CD4-positive, alpha-beta T cell treated with Interleukin-15 for 1 hour (primary cell): ENCODE data around the gene NKAIN2.

Source experiments
- DNase-seq: peaks from one replicate; pipeline ENCODE4 v3.0.0-alpha.2; 2020

The NKAIN2 gene

DNA sequence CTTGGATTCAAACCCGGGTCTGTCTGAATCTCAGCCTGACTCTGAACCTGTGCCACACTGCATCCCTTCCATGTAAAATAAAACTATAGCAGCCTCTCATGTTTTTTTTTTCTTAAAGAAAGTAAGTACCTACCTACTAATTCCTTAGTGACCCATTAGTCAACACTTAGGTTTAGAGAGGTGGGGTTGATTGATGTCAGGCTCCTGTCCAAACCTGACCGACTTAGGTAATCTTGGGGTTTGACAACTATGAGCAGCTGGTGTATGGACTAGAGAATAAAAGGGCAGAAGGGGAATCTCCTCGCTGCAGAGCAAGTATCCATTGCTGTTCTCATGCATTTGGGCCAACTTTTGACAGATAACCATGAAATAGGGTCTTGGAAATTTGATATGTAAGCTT is 6.5 kb downstream of the NKAIN2 start:
- no peak for DNase-seq

DNA sequence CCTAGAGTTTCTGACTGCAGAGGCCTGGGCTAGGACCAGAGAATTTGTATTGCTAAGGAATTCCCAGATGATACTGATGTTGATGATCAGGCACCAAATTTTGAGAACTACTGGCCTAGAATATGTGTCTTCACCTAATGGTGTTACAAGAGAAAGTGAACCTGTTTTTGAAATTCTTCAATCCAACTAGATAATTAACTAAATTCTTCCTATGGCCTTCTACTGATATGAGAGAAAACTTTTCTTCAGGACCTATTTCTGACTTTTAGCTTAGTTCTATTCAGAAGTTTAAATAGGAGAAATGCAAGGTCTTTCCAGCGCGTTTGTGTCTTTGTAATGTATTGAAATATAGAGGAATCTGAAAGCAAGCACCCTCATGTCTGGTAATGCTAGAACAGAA is 7.3 kb downstream of the NKAIN2 start:
- no peak for DNase-seq

DNA sequence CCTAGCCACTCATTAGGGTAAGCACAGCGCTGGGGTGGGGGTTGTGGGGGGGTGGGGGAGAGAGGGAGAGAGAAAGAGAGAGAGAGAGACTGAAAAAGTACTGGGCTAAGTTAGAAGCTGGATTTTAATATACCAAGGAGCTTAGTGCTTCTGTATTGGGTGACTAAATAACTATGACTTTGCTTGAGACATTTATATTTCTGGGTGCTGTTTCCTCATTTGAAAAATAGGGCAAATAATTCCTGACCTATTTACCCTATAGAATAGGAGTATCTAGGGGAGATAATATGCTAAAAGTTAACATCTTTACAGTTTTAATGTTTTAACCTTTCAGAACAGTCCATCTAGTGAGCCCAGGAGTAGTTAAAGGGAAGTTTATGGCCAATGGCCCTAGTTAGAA is 7.7 kb downstream of the NKAIN2 start:
- no peak for DNase-seq

DNA sequence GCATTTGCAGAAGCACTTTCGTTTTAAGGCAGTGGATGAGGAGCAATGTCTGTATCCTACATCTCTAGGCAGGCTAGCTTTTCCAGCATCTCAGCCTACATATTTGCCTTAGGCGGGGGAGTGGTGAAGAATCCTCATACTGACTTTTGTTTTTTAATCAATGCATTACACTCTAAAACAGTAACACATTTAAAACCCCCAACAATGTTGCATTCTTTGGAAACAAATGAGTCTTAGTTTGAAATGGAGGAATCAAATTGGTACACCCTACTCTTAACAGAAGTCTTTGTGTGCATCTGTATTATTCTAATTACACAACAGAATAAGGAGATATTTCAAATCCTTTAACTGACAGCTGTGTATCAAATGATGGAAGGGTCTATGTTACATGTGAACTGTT is 9.0 kb downstream of the NKAIN2 start:
- DNase-seq = no peak

DNA sequence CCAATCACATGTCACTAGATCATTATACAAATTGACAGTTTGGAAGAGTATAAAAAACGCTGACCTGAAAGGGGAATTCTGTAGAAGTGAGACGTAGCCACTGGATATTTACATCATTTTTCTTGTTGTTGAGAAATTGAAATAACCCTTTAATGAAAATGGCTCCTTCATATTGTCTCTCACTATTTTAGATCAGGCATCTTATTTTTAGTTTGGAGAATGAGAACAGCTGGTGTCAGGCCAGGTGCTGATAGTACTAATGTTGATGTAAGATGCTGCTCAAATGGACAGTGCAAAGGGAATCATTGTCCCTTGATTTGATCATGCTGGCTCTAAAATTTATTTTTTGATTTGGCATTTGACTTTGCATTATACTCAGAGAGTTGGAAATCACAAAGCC is 17.4 kb downstream of the NKAIN2 start:
- DNase-seq = no peak

DNA sequence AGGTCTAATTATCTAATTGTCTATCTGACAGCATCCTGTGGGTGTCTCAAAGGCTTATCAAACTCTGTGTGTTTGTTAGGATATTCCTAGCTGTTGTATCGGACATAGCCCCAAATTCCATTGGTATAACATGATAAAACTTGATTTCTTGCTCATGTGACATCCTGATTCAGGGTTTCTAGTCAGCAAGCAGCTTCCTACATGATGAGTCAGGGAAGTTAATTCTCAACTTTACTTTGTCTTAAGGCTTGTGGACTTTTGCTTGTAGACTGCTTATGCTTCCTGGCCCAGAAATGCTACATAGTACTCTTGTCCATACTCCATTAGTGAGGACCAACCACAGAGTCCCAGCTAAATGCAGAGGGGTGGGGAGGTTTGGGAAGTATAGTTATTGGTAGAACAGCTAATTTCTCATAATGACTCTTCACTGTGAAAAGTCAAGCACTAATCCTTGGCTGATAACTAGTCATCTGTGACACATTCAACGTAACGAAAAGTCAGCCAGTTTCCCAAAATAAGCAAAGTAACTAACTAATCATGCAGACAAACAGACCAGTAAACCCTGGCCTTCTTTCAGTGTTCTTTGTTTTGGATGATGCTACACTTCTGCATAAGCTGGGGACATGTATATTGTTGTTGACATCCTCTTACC is 25.8 kb downstream of the NKAIN2 start:
- no peak for DNase-seq

DNA sequence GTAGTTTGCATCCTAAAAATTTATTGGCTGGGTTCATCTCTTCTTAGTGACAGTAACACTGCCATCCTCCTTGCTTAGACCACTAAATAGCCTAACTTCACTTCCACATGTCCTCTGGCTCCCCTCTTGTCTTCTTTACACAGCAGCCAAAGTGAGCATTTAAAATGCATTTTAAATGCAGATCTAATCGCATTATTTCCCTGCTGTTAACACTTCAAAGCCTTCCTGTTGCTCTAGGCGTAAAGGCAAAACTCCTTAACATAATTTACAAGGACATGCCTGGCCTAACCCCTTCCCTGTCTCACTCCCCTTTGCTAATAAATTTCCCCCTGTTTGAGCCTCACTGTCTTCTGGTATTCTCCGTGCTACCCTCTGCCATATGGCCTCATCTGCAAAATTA is 26.5 kb downstream of the NKAIN2 start:
- DNase-seq = no peak

DNA sequence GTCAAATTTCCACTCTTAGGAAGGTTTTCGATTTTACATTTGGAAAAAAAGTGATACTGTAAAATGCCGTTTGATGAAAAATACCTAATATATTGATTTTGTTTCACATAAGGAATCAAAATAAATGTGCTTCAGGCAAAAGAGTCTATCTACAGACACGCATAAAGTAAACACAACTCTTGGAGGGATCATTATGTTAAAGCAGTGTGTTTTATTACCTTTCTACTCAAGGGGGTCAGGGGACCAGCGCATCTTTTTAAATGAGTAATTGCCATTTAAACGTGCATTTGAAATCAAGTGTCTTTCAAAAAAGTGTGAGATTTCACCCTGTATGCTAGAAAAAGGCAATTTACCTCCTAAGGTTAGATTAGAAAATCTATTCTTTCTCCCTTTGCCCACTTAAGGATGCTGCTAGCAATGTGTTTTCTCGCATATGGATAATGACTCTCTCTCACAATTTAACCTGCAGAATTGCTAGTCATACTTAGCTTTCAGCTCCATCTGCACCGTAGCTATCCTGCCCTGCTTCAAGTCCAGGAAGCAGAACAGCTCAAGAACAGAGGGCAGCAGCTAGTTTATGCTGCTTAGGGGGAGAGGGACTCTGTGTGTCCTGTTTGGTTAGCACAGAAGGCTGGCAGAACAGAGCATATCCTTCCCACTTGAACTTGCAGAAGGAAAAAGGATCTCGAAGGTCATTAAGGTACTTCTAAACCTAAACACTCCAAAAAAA is 35.0 kb downstream of the NKAIN2 start:
- no peak for DNase-seq

DNA sequence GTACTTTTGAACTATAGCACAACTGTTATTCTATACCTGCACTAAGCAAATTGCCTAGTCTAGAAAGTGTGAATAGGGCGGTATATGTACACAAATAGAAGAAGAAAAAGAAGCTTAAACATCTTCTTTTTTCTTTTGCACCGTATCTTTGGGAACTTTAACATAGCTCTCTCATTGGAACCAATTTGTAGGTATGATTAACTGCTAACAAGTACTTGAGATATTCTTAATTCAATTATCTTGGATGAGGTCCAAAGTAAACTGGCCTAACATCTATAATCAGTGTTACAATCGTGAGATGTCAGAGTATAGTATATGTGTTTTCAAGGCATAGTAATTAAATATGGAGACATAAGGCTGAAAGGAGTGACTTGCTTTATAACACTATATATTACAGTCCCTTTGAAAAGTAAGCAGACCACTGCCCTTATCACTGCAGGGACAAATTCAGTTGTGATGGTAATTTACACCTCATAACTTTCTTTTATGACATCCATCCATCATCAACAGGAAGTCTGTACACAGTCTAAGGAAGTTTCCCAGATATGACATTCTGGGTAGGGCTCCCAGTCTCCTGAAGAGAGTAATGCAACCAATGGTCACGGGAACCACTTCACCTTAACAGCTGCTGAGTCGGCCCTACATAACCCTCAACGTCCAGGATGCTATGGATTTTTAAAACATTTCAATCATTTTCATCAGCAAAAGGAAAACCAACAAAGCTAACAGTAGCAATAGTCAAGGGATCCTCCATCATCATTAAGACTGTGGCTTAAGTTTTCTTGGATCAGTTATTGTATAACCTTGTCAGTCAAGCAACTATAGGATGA is 37.6 kb downstream of the NKAIN2 start:
- no peak for DNase-seq

DNA sequence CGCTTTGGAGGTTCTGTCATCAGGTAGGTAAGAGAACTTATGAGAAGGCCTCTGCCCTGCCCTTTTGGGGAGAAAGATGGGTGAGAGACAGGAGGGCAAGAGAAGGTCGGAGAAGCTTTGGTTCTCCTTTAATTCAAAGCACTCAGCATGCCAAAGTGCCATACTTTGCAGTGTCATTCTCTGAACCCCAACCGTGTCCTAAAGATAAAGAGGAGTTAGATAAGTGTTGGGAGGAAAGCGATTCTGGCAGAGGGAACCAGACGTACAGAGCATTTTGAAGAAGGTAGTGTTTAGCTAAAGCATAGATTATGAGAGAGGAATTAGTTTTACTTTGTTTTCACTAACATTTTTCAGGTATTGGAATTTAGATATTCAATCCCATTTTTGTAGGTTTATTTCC is 40.3 kb downstream of the NKAIN2 start:
- no peak for DNase-seq

DNA sequence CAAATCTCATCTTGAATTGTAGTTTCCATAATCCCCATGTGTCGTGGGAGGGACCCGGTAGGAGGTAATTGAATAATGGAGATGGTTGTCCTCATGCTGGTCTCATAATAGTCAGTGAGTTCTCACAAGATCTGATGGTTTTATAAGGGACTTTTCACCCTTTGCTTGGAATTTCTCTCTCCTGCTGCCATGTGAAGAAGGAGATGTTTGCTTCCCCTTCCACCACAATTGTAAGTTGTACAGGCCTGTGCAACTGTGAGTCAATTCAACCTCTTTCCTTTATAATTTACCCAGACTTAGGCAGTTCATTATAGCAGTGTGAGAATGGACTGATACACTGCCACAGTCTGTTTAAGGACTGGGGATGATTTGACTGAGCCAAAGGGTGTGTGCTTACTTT is 44.7 kb downstream of the NKAIN2 start:
- DNase-seq = no peak

DNA sequence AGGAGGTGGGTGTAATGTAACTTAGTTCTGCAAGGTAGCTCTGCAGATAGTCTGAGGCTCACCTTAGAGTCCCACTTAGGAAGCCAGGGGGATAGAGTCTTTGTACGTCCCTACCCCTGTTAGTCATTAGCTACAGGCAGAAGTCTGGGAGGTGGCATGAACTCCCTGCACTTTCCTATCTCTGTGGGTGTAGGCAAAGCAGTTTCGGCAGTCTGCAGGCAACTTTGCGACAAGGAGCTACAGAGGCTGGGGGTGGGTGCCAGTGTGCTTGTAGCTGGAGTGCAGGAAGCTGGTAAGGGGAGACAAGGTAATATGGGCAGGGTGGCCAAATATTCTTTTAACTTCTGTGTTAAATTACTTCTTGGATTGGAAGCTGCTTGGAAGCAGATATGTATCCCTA is 45.7 kb downstream of the NKAIN2 start:
- no peak for DNase-seq

DNA sequence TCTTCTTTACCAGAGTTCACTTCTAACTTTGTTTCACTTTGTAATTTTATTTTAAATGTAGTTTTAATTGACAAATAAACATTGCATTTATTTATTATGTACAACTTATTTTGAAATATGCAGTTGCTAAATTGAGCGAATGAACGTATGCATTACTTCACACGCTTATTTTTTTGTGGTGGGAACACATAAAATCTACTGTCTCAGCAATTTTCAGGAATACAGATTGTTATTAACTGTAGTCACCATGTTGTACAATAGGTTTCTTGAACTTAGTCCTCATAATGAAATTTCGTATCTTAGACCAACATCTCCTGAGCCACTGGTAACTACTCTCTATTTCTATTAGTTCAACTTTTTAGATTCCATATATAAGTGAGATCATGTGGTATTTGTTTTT is 46.9 kb downstream of the NKAIN2 start:
- DNase-seq = no peak

DNA sequence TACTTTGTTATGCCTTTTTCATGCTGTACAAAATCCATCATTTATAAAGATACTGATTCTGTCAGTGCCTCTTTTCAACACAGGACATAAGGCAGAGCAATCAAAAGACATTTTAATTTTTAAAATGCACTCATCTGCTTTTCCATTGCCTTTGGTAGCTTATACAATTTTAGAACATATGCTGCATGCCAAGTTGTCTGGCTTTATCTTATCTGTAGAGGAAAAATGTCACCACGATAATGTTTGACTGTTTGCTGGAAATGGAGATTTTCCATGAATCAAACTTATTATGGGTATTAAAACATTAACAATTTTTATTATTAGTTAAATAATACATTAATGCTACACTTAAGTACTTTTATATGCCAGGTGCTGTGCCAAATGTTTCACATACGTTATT is 50.5 kb downstream of the NKAIN2 start:
- DNase-seq = no peak

DNA sequence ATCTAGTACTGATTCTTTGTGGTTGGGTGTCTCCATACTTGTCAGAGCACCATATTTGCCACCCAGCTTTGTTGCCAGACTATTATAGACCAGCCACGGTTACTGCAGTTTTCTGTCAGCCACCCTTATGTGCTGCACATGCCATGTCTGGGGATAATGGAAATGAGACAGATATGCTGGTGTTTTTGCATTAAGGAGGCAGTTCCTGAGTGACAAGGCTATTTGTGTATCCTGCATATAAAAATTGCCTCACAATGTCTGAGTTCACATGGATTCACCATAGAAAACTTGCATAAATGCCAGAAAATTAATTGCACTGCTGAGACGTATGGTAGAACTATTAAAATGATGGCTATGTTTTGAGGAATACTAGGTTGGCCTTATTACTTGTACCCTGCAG is 51.8 kb downstream of the NKAIN2 start:
- no peak for DNase-seq

DNA sequence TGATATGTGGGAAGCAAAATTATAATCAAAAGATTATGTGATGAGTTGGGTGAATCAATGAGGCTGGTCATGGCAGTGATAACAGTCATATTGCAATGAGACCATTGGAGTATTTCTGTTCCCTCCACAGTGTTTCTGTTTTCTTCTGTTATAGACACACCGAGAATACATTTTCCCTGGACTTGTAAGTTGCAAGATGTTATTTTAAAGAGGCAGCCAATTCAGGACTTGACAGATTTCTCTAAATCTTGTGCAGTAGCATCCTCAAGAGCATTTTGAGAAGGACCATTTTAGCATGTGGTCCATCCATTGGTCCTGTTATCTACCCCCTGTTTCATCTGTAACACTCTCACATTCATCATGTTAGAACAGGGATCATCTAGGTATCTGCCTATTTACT is 55.6 kb downstream of the NKAIN2 start:
- DNase-seq = no peak

DNA sequence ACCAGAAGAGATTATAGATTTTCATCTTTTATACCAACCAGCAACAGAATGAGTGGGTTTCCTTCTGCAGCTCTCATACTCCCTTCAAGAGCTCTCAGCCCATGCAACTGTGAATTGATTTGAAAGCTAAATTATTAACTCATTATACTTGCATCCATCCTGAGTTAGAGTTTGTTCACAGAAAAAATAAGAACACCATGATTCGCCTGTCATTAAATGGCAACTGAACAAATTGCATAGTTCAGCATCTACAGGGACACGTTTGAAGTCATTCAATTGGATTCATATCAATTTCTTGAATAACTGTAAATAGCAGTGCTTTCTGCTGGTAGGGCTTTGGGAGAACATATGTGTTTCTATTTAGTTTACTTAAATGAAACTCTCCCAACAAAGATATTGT is 65.7 kb downstream of the NKAIN2 start:
- no peak for DNase-seq

DNA sequence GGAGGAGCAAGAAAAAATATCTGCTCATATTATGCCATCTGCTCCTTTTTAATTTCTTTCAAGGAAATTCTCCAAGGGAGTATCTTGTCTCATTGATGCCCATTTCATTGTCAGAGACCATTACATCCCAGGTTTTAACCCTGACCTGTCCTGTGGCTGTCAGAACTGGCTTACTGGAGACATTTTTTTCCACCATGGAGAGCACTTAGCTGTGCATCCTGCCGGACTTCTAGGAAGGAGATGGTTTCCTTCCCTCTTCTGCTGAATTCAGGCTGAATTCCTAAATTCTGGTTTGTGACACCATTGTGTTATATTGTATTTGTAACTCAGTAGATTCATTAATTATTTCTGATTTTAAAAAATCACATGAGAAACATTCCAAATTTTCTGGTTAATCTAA is 70.3 kb downstream of the NKAIN2 start:
- no peak for DNase-seq

DNA sequence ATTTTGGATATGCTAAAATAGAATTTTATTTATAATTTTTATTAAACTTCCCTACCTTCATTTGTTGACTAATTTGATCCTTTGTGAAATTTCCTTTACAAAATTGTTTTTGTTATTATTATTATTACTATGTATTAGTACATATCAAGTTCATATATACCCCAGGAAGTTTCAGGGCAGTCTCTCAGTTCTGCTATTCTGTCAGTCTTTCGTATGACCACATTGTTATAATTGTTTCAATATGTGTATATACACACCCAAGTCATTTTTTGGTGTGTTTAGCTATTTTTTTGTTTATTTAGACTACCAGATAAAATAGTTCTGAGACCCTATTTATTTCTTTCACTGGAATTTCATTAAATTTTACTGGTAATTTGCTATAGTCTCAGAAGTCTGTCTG is 72.1 kb downstream of the NKAIN2 start:
- no peak for DNase-seq

DNA sequence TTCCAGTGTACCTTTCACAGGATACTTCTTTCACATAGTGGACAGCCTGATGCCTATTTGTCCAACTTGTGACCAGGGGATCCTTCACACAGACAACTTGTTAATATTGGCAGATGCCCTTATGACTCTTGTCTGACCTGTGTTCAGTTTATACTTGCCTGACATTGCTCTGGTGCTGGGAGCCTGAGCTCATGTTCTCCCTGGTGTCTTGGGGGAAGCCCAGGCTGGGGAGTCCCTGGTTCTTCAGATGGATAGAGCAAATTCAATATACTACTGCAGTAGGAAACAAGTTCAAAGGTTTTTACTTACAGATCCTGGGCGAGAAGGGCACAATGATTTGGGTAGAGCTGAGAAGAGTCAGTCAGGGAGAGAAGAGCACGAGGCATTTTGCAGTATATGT is 76.1 kb downstream of the NKAIN2 start:
- DNase-seq = no peak

DNA sequence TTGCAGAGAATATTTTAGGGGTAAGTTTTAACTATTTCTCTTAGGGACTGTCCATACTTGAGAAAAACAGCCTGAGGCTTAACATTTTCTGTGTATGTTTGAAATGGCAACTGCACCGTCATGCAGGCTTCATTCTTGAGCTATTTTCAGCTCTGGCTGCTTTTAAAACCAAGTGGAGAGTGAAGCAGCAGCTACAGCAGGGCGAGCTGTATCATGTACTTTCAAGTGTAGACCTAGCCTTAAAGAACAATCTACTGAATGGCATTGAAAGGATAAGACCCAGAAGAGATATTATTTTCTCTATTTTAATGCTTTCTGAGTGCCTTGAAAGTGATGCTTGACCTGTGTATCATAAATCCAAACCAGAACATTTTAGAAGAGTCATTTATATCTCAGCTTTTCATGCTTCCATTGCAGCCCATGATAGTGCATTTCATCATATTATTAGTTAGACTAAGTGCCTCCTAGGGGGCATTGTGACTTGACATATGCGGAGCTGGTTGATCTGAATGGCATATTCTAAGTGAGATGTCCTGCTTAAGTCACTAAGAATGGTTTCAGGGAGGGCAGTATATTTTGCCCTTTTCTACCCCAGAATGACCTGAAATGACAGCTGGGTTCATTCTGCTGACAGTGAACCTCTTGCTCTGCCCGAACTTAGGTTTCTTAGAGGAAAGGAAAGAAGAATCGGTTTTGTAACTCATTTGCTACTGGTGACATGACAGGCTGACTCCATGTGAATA is 85.3 kb downstream of the NKAIN2 start:
- no peak for DNase-seq

DNA sequence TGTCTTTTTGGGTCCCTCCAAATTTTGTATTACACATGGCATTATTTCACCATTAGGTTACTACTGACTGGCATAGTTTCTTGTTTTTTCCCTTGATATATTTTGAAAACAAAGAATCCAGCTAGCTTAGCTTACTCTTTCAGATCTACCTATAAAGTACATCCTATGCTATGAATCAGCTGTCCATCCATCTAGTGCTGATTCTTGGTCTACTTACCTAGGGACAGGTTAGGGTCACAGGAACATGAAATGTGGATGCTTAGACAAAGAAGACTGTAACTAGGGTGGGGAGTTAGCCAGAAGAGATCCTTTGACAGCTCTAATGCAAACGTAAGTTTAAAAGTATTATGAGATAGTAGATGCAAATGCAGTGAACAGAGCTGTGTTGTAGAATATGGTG is 91.7 kb downstream of the NKAIN2 start:
- no peak for DNase-seq

DNA sequence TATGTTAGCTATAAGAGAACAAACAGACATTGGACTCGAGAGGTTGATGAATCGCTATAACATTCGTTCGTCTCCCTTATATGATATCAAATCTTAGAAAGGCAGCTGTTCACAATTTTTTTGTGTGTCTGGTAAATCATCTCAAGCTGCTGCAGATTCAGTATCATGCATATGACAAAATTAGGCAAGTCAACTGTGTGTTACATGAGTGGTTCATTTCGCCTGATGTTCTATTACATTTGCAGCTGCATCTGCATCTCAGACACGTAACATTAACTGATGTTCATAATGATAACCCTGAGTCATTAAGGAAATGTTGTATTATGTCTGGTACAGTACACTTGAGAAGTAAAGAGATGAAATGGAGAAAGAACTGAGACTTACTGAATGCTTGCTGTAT is 92.1 kb downstream of the NKAIN2 start:
- no peak for DNase-seq

DNA sequence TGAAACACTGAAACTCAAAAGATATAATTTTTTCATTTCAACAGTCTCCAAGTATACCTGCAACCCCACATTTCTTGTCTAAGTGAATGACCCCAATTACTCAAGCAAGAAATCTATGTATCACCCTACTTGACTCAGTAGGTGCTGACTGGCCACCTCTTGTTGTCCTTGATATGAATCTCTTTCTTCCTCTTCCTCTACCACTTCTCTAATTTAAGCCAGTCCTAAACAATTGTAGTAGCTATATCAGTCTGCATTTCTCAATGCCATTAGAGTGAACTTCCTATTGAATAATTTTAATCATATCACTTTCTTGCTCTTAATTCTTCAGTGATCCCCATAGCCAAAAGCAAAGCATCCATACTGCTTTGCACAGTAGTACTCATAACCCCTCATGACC is 93.2 kb downstream of the NKAIN2 start:
- DNase-seq = no peak
